ENCODE measurements around the gene TH.

TH gene

DNA sequence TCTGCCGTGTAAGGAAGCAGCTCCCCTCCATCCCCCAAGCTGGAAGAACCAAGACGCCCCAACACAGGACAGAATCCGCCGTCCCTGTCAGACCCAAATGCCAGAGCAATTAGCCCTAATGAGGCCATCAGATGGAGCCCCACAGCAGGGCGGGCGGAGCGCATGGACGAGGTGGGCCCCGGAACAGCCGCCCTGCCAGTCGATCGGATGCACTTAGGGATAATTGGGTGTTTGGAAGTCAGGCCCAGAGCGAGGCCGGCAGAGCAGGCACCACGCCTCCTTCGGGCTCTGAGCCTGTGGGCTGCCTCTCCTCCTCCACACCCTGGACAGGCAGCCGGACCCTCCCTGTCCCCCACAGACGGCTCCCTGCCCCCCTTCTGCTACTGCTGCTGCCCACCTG, 5.5 kb upstream of the TH start:
- no peak for DNase-seq

- DNase-seq: no peak
These were observed 4.8 kb upstream of the TH start for GRCh38 chr11:2176389-2176900.

- DNase-seq: no peak
These were observed 4.0 kb upstream of the TH start for GRCh38 chr11:2175659-2176058.

- no peak for DNase-seq
These were observed 2.7 kb upstream of the TH start for GRCh38 chr11:2174361-2174760.

- no peak for DNase-seq
These were observed 2.1 kb upstream of the TH start for GRCh38 chr11:2173761-2174160.

DNA sequence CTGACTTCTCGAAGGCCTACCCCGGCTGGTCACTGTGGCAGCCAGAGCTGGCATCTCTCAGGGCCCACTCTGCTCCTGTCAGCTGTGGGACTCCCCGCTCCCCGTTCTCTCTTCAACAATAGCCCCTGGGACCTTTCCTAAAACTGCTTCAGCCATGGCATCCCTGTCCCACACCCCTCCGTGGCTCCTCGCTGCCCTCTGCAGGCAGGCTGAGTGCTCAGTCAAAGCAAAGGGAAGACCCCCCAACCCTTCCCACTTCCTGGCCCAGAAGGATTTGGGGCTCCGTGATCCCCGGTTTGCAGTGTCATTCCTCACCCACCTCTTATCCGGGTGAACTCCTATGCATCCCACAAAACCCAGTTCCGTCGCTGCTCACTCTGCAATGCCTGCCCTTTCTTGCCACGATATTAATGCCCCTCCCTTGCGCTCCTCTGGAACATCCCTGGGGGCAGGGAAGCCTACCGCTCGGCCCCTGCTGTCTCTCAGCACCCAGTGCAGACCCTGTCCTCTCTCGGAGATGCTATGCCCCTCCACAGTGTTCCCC, 1.6 kb upstream of the TH start:
- DNase-seq: no peak

DNA sequence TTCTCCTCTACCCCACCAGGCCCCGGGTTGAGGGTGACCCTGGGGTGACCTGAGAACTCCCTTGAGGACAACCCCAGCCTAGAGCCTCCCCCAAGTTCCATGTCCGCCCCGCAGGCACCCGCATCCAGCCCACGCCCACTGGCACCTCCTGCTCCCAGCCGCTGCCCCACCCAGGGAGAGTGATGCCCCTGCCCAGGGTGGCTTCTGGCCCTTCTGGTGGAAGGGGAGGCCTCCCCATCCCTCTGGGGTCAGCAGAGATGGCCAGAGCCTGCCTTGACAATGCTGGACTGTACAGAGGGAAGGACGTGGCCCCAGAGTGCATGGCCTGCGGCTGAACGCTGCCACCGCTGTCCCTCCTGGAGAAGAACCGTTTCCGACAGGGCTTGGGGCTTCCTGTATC, 1.1 kb upstream of the TH start:
- no peak for DNase-seq

DNA sequence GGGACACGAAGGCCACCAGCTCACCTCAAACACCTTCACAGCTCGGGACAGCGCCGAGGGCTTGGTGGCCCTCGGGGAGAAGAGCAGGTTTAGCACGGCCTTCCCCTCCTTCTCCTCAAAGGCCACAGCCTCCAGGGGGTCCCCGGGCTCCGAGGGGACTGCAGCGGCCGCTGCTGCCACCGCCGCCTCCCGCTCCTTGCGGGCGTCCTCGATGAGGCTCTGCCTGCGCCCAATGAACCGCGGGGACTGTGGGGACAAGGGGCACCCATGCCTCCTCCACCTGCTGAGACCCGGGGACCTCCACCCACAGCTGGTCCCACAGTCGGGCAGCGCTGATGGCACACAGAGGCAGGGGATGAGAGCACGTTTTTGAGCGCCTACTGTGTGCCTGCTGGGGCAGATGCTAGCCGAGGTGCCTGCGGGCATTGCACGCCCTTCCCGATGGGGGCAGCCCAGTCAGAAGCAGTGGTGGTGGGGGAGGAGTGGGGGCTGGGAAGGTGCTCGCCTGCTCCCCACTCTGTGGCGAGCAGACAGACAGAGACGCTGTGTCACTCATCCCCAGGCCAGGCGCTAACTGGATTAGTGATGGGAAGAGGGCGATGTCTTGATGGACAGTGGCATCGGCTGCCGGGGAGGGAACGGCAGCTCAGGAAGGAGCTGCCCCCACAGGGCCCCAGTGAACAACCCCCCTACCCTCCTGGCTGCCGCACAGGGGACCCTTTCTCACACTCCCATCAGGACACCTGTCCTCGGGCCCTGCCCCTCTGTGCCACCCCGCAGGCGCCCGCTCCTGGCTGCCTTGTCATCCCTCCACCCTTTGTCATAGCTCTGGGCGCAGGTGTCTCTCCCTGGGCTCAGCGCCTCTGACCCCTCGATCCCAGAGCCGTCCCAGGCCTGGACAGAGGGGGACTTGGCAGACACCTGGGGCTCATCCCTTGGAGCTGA, 1.7 kb downstream of the TH start:
- DNase-seq: peak in 1 of 2 experiments; percentile 22

DNA sequence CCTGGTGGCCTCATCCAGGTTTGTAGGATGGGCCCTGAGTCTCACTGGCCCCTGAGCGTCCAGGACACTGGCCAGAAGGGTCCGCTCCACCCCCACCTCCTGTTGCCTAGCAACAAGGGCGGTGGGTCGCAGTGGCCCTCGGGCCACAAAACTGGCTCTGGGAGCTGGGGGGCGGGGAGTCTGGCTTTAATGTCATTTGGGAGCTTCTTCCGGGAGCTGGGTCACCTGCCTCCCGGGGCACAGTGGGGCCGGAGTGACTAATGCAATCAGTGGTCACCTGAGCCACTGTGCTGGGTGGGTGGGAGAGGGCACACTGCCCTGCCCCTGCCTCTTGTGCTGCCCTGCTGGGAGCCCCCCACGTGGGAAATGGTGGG, 2.6 kb downstream of the TH start:
- DNase-seq: no peak

- DNase-seq: no peak
These were observed 3.2 kb downstream of the TH start for GRCh38 chr11:2168286-2169004.

DNA sequence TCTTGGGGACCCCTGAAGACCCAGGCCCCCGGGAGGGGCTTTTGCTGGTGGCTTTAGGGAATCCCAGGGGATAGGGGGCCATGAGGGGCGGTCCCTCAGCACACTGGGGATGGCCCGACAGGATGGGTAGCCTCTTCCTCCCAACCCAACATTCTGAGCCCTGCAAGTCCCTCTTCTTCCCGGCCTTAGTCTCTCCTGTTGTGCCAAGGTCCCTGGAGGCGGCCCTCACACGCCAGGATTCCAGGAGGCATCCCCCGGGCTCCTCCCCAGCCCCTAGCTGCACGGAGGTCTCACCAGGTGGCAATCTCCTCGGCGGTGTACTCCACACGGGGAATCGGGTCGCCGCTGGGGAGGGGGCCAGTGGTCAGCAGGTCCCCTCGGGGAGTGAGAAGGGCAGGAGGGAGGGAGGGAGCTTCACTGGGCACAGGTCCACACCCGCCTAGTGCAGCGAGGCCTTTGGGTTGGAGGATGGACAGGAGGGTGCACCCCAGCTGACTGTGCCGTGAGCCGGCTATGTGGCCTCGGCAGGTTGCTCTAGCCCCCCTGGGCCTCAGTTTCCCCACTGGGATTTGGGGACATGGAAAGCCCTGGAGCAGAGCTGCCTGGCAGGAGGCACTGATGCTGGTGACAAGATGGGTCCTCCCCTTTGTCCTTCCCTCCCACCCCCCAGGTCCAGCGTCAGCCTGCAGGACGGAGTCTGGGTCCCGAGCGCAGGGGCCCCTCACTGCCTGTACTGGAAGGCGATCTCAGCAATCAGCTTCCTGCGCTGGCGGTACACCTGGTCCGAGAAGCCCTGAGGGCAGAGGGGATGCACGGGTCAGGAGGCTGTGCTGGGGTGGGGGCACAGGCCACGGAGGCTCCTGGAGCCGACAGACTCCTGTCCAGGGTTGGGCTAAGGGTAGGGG, 4.2 kb downstream of the TH start:
- no peak for DNase-seq

- DNase-seq: peak in 1 of 2 experiments; percentile 36
These were observed 5.3 kb downstream of the TH start for GRCh38 chr11:2166091-2166851.

DNA sequence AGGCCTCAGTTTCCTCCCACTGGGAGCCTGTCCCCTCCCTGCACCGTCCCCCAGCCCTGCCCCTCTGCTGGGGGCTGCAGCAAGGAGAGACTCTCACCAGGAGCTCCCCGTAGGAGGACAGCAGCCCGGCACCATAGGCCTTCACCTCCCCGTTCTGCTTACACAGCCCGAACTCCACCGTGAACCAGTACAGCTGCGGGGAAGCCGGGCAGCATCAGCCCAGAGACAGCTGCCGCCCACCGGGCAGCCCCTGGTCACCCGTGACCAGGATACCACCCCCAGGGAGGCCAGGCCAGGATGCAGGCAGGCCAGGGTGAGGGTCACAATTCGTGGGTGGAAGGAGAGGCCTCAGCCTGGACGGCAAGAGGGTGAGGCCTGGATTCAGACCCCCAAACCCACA, 6.0 kb downstream of the TH start:
- no peak for DNase-seq

GRCh38 chr11:2164861-2165555, 6.6 kb downstream of the TH start:
- DNase-seq: no peak

DNA sequence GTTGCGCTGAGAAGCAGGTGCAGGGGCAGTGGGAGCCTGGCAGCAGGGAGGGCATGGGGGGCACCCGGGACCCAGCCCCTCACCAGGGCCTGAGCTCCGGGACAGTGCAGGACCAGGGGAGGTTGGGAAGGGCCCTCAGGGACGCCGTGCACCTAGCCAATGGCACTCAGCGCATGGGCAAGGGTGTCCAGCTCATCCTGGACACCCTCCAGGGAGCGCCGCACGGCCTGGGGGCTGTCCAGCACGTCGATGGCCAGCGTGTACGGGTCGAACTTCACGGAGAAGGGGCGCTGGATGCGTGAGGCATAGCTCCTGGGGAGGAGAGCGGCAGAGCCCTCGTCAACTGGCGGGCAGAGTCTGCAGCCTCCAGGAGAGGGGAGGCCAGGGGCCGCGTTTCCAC, 7.5 kb downstream of the TH start:
- DNase-seq: no peak

DNA sequence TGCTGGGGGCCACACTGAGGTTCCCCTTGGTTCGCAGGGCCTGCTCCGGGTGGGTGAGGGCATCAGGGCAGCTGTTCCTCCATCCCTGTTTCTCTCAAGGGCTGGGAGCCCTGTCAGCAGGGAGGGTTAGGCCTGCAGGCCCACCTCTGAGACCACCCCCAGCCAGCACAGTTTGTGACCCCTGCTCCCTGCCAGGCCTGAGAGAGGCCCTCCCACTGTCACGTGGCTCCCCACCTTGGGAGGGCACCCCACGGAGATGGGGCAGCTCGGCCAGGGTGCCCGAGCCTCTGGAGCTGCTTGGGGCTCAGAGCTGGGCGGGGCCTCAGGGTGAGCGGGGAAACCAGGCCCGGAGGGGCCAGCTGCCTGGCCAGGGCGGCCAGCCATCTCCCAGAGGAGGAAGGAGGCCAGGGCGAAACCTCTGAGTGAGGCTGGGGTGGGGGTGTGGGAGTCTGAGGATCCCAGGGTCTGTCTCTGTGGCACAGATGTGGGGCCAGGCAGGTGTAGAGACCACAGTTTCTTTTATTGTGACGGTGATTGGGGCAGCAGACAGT, 8.1 kb downstream of the TH start:
- no peak for DNase-seq

- no peak for DNase-seq
These were observed 10.8 kb downstream of the TH start, which contains the start of gene INS for GRCh38 chr11:2160736-2161259. INS (minus strand) TSS chr11:2161209; CDS start chr11:2160971, 238 bp downstream.

DNA sequence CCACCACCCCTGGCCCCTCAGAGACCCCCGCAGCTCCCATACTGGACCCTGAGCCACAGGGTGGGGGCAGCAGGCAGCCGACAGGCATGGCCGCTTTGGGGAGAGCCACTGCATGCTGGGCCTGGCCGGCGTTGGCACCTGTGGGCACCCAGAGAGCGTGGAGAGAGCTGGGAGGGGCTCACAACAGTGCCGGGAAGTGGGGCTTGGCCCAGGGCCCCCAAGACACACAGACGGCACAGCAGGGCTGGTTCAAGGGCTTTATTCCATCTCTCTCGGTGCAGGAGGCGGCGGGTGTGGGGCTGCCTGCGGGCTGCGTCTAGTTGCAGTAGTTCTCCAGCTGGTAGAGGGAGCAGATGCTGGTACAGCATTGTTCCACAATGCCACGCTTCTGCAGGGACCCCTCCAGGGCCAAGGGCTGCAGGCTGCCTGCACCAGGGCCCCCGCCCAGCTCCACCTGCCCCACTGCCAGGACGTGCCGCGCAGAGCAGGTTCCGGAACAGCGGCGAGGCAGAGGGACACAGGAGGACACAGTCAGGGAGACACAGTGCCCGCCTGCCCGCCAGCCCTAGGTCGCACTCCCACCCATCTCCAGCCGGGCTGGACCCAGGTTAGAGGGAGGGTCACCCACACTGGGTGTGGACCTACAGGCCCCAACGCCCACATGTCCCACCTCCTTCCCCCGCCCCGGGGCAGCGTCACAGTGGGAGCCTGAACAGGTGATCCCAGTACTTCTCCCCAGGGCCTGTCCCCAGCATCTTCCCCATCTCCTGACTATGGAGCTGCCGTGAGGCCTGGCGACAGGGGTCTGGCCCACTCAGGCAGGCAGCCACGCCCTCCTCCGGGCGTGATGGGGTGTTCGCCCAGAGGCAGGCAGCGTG, 11.8 kb downstream of the TH start:
- no peak for DNase-seq

DNA sequence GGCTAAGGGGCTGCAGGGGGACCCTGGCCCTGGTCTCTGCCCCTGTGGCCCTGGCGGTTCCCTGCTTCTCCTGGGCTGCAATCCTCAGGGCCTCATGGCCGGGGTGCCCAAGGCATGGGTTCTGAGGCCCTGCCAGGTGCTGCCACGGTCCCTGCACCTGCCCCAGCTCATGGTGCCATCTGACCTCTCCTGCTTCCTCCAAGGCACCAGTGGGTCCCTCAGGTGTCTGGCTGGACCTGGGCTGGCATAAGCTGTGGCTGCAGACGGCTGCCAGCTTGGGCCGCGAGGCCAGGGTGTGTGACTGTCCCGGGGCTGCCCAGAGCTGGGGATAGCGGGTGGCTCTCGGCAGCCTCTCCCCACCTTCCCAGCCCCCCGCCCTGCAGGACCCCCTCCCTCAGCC, 12.6 kb downstream of the TH start:
- no peak for DNase-seq

Measured in NCI-H524 (cell line).